DMS 273 treated with DMSO at 0.1 percent for 48 hours (cell line): ENCODE measurements around the gene GEMIN7.

Experiments used
- DNase-seq: peaks from one replicate; lab custom pipeline; 2025; lab: John Stamatoyannopoulos, UW

GEMIN7 gene, protein sequence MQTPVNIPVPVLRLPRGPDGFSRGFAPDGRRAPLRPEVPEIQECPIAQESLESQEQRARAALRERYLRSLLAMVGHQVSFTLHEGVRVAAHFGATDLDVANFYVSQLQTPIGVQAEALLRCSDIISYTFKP

DNA sequence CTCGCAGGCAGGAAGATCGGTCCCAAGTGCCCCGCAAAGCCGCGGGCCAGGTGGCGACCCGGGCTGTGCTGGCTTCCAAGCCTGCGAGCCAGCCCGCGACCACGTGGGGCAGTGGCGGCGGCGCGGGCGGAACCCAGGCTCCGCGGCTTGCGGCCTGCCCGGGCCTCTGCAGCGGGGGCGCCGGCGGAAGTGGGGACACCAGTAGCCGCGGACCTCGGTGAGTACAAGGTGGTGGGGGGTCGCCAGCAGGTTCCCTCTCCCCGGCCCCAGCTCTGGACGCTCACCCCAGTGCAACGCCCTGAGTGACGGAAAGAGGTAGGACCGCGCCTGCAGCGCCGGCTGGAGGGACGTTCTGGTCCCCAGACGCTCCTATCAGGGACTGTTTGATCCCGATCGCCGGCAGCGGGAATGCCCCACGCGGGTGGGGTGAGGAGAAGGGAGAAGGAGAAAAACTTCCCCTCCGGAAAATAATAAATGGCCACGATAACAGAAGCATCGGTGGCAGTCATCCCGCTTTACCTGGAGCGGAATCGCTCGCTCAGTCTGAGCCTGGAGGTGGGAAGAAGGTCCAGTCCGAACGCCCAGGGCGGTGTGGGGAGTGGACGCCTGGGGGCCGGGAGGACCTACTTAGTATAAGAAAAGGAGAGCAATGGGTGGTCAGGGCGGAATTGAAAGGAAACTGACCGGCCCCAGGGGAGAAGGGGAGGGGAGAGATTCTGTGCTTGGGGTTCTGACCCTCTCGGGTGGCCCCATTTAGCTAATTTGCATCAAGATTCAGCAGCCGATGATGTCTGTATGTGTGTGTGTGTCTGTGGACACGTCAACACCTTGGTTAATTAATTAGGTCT is at the start of gene GEMIN7:
Gene GEMIN7, plus strand, starts transcription at position 198 of the 848 bp plus-strand sequence. CDS start 10,855 bp downstream, outside the sequence.
- DNase-seq, result peak; percentile 43

DNA sequence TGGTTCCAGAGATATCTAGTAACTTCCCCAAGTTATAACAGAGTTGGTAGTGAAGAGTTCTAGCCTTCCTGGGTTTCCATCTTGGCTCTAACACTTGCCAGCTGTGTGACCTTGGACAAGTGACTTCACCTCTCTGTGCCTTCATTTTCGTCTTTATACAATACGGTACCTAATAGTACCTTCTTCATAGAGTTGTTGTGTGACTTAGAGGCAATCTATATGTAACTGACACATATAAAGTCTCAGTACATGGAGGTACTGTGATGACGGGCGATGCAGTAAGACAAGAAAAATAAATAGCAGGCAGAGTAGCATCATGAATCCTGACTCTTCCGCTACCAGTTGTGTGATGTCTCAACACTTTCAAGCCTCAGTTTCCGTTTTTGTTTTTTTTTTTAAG is 48.2 kb upstream of the GEMIN7 start:
- DNase-seq, result no peak

DNA sequence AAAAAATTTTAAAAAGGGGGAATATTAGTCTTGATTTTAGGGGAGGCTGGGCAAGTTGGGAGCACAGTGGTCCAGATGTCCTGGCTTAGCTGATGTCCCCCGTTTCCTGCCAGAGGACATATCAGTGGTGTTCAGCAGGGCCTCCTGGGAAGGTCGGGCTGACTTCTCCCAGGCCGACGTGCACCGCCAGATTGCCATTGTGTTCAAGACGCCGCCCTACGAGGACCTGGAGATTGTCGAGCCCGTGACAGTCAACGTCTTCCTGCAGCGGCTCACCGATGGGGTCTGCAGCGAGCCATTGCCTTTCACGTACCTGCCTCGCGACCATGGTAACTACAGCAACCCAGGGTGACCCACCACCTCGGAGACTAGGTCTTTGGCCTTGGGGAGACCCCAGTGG is 46.6 kb upstream of the GEMIN7 start:
- no peak for DNase-seq

DNA sequence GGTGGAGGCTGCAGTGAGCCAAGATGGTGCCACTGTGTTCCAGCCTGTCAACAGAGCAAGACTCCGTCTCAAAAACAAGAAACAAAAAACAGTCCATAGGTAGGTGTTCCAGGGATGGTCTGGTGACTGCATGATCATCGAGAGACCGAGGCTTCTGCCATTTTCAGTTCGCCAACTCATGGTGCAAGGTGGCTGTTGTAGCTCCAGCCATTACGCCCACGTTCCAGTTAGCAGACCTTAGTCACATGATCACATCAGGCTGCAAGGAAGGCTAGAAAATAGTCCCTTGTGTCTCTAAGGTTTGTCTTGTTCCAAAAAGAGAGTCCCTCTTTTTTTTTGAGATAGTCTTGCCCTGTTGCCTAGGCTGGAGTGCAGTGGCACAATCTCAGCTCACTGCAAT is 43.3 kb upstream of the GEMIN7 start:
- DNase-seq, result no peak

DNA sequence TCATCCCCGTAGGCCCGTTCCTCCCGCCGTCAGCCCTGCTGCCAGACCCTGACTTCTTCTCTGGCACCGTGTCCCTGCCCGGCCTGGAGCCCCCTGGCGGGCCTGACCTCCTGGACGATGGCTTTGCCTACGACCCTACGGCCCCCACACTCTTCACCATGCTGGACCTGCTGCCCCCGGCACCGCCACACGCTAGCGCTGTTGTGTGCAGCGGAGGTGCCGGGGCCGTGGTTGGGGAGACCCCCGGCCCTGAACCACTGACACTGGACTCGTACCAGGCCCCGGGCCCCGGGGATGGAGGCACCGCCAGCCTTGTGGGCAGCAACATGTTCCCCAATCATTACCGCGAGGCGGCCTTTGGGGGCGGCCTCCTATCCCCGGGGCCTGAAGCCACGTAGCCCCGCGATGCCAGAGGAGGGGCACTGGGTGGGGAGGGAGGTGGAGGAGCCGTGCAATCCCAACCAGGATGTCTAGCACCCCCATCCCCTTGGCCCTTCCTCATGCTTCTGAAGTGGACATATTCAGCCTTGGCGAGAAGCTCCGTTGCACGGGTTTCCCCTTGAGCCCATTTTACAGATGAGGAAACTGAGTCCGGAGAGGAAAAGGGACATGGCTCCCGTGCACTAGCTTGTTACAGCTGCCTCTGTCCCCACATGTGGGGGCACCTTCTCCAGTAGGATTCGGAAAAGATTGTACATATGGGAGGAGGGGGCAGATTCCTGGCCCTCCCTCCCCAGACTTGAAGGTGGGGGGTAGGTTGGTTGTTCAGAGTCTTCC is 41.5 kb upstream of the GEMIN7 start:
- DNase-seq, result no peak

DNA sequence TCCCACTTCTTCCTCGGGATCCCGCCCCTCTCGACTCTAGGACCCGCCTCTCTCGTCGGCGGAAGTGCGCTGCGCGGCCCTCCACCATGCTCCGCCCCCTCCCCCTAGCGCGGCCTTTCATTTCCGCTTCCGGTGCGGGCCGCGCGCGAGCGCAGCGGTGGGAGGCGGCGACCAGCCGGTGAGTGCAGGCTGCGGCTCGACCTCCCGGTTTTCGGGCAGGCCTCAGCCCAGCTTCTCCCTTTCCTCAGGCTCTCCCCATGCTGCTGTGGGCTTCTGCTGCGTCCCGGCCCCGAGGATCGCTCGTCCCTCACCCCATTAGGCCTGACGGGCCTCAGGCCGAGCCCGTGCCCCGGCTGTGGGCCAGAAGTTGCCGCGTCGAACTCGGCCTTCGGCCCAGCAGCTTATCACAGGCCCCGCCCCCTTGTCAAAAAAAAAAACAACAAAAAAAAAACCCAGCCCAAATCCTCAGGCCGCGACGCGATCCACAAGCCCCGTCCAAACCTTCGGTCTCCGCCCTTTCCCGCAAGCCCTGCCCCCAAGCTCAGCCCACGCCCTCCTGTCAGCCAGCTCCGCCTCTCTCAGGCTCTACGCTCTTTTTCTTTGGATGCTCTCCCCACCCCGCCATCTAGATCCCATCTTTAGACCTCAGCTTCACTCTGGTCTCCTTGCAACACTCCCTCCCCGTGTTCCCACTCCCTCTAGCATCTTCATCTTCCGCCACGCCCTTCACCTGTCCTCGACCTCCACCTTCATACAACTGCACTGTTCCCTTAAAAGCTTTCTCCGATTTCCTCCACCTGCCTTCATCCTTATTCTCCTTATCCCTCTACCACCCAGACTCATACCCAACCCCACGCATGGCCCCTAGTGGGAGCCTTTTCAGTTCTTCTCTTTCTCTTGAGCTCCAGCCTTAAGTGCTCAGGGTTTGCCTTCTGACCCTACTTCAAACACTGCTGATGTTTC is 39.8 kb upstream of the GEMIN7 start, which contains the start of gene CLASRP:
Gene CLASRP, plus strand, starts transcription at position 115 of the 963 bp plus-strand sequence. CDS start 1,168 bp downstream, outside the sequence.
- peak; percentile 41 for DNase-seq

DNA sequence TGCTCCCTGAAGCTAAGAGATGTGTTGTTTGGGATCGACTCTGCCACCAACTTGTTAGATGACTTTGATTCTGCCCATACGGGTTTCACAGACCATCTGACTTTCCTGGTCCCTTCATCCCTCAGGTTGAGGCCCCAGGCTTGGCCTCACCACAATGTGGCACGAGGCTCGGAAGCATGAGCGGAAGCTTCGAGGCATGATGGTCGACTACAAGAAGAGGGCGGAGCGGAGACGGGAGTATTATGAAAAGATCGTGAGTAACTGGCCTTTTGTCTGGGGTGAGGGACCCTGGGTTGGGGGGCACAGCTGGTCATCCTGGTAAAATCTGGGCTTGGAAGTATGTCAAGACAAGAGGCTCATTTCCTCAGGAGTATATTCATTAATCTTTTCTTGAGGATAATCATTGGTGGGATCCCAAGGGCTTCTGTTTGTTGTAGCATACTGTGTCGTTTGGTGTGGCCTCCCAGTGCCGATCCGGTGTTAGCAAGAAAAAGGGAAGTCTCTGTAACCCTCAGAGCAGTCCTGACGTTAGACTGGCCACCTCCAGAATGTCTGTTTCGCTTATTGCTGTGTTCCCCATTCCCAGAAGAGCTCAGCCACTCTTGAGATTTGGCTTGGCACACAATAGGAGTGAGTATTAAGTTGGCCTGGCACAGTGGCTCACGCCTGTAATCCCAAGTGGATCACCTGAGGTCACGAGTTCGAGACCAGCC is 38.8 kb upstream of the GEMIN7 start:
- DNase-seq, result no peak

DNA sequence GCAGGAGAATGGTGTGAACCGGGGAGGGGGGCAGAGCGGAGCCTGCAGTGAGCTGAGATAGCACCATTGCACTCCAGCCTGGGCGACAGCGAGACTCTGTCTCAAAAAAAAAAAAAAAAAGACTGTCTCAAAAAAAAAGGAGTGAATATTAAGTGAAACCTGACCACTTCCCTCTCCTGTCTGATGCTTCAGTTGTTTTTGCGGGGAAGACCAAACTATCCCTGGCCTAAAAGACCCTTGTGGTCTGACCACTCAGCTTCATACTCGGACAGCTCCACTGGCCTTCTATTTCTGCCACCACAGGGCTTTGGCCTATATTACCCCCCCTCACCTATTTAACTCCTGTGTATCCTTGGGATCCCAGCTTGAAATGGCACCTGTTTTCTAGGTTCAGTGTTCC is 37.9 kb upstream of the GEMIN7 start:
- no peak for DNase-seq

DNA sequence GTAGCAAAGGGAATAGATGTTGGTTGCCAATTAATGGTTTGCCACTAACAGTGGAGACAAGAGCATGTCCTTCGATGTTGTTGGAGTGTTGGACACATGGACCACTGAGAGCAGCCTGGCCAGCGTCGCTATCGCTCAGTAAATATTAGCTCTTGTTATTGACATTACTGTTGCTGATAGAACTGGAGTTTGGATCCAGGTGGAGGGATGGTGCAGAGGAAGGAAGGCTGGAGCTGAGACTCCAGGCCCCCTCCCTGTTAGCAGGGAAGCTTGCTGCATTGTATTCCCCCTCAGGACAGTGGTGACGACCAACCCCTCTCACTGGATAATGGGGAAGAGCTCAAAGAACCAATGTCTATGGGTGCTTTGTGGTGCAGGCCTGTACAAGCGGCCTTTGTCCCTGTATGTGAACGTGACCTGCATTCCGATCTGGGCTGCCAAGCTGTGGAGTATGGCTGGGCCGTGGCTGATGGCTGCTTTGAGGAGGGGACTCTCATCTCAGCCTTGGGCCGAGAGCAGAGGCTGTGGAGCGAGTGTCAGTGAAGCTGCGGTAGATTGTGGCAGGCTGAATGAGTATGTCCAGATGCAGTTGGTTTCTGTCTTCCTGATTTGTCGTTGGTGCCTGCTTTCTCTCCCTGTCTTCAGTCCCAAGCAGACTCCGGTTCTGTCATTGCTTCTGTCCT is 33.2 kb upstream of the GEMIN7 start:
- no peak for DNase-seq

DNA sequence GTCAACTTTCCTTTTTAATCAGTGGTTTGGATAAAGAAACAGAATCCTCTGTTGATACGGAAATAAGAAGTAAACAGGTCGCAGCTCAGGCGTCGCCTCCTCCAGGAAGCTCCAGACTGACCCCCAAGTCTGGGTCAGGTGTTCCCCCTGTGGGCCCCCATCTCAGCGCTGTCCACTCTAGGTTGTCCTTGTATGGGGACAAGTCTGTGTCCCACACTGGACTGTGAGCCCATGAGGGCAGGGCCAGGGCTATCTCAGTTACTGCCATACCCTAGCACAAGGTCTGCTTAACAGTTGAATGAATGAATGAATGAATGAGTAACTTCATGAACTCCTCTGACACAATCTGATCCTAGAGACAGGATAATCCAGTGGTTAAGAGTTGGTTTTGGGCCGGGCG is 32.7 kb upstream of the GEMIN7 start:
- no peak for DNase-seq

DNA sequence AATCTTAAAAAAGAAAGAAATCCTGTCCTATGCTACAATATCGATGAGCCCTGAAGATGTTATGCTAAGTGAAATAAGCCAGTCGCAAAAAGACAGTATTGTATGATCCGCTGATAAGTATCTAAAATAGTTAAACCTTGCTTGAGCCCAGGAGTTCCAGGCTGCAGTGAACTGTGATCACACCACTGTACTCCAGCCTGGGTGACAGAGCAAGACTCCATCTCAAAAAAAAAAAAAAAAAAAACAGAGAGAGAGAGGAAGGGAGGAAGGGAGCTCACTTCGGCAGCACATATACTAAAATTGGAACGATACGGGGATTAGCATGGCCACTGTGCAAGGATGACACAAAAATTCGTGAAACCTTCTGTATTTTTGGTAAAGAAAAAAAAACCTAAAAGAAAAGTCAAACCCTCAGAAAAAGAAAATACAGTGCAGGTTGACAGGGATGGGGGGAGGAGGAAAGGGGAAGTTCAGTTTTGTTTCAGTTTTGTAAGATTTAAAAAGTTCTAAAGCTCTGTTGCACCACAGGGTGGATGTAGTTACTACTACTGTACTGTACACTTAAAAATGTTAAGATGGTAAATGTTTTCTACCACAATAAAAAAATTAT is 31.8 kb upstream of the GEMIN7 start:
- DNase-seq, result no peak

DNA sequence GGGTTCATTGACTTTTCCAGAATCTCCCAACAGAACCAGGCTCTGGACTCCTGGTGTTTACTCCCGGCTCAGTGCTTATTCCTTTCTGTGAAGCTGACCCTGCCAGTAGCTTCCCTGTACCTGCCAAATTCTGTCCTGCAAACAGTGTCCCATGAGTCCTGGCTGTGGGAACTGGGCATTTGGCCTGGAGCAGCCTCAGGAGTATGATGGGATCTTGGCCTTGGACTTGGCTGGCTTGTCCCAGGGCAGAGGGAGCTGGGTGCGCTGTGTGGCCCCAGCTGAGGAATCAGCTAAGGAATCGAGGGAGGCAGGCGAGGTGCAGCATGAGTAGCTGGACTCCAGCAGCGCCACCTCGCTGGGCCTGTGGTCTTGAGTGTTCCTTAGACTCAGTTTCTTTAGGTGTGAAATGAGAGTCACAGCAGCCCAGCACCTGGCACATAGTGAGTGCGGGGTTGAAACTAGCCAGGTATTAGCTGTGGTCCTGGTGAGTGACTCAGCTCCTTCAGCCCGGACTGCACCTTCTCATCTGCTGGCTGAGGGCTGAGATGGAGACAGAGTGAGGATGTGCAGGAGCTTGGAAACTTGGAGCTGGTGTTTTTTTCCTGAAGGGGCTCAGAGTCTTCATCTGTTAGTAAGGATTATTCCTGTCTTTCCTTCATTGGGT is 29.9 kb upstream of the GEMIN7 start:
- no peak for DNase-seq

DNA sequence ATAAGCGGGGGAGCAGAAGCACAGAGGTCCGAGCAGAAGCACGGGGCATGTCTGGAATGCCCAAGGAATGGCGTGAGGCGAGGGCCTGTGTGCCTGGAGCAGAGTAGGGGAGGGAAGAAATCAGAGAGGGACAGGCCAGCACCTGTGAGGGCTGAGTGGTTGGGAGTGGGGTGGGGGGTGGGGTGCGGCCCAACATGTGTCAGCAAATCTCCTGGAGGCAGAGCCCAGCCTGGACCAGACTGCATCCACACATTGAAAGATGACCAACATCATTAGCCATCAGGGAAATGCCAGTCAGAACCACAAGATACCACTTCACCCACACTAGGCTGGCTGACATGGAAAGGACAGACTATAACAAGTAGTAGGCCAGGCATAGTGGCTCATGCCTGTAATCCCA is 29.0 kb upstream of the GEMIN7 start:
- DNase-seq, result no peak

DNA sequence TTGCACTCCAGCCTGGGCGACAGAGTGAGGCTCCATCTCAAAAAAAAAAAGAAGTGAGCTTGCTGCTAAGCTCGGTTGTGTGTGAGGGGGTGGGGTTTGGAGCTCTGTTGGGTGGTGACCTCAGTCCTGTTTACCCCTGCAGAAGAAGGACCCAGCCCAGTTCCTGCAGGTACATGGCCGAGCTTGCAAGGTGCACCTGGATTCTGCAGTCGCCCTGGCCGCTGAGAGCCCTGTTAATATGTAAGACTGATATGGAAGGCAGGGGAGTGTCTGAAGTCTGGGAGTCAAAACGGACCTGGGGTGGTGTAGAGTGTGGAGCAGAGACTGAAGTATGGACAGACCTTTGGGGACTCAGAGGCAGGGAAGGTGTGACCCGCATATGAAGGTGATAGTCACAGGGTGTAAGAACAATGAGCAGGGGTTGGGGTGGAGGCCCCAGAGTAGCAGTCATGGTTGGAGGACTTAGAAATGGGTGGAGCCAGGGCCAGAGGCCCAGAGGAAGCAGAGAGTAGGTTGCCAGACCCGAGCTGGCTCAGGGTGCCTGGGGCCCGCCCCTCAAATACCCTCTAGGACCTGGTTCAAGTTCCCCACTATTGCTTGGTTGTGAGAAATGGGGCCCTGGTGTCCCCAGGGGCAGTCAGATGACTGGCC is 27.0 kb upstream of the GEMIN7 start:
- no peak for DNase-seq

DNA sequence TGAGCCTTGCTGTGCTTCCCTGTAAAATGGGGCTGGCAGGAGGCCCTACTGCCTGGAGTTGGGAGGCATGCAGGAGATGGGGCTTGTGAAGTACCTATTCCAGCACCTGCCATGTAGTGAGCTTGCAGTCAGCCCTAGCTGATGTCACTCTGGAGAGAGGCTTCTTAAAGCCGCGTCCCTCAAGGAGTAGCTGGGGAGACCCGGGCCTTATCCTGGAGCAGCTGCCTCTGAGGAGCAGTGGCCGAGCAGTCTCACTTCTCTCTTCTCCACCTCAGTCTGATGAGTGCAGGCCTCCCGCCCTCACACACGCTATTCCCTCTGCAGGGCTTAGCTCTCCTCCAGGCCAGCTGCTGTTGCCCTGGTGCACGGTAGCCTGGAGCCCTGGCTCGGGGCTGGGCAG is 22.2 kb upstream of the GEMIN7 start:
- DNase-seq, result no peak

DNA sequence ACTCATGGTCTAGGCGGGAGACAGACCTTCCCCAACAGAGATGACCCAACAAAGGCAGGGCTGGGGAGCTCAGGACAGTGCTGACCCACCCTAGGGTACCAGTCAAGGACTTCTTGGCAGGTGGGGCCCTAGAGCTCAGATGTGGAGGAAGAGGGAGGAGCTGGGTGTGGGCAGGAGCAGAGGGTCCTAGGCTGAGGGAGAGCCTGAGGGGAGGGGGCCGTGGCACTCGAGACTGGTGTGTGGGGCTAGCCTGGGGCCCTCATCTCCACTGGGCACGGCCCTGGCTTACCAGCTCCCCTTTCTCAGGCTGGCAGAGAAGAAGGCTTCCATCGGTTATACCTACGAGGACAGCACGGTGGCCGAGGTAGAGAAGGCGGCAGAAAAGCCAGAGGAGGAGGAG is 21.6 kb upstream of the GEMIN7 start:
- no peak for DNase-seq

DNA sequence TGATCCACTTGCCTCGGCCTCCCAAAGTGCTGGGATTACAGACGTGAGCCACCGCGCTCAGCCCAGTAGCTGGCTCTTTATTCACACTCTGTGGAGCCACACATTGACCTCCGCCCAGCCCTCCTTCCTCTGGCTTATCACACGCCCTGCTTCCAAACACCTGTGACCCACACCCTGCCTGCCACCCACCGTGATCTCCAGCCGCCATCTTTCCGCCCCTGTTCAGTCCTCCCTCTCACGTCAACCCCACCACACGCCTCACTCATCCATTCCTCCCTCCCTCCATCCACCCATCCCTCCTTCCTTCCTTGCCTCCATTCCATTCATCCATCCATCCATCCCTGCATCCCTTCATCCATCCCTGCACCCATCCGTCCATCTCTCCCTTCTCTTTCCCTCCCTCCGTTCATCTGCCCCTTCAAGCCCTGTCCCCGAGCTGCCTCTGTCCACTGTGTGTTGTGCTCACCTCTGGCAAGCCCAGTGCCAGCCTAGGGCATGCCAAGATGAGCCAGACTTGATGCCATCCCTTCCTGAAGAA is 20.4 kb upstream of the GEMIN7 start:
- no peak for DNase-seq

DNA sequence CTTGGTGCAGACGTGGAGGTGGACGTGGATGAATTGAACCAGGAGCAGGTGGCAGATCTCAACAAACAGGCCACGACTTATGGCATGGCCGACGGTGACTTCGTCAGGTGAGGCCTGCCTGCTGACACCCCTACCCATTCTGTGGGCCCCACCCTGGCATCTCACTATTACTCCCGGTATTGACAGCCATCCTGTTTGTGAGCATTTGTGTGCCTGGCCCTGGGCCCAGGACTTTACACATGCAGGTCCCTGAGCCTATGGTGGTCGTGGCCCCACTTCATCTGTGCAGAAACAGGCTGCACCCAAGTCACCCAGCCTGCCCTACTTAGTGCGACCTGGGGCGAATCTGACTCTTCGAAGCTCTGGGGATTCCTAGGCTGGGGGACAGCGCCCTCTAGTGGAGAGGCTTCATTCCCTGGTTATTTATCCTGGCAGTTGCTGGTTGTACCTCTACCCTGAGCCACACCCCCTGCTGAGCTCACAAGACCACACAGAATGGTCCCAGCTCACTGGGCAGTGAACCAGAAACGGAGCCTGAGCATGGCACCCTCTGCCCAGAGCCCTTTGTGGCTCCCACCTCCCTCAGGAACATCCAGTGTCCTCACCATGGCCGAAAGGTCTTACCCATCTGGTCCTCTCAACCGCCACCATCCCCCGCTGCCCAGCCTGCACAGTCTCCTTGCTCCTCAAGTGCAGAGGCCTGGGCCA is 19.6 kb upstream of the GEMIN7 start:
- DNase-seq, result peak; percentile 27
